ENCODE measurements around the gene MRPL36. TPM values are rescaled to one million over a fixed set of nuclear protein-coding genes. Genes with fewer than 3 reads are reported as not detected.

Gene MRPL36
- total RNA-seq, 1 experiment from 2014 or later: 79.9 TPM

DNA sequence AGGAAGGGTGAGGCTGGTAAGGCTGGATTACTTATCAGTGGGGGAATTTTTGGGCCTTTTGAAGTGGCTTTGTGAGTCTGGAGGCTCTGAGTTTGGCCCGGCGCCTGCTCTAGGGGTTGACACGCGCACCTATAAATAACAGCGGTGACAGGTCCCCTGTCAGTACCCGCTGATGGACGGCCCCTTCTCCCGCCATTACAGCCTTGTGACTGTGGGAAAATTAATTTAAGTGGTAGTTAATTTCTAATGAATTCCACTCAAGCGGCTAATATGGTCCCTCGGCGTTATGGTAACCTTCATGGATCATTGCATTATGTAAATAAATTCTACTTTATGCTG lies 16.5 kb downstream of the MRPL36 start:
- H3K4me3 ChIP-seq (ENCODE audit: low read depth in 2 of 2, low read length in 2 of 2): no peak overlapping the region
- no peak for ATAC-seq
- H3K36me3 ChIP-seq (ENCODE audit: control insufficient read depth, insufficient read depth, low read length): no peaks in the 10 kb centered on the region
- ChIA-PET CTCF (interaction anchor here (0.6 kb wide), 1 partner anchor 53 kb away, joined by 3 read pairs; no protein-coding TSS in a partner anchor), POLR2A (no interaction called here)
- intact Hi-C loops (cut with micrococcal nuclease; ENCODE audit: unreplicated experiment): no loop called here
- H3K27ac ChIP-seq (ENCODE audit: low read length): no peak overlapping the region
- no peaks in the 10 kb centered on the region for H3K4me1 ChIP-seq (ENCODE audit: control insufficient read depth, insufficient read depth, low read length)
- in situ Hi-C loops (cut with HindIII; ENCODE audit: low pct_unique_long_range_greater_than_20kb, low sequenced_read_pairs): no loop called here
- no peaks in the 10 kb centered on the region for H3K27me3 ChIP-seq (ENCODE audit: control insufficient read depth, insufficient read depth, low read length)
- no peak for TF ChIP-seq TCF7L2 (IDR thresholded peaks at IDR 0.05; ENCODE audit: low read depth, low read length)
- TF ChIP-seq, protein P1, sequence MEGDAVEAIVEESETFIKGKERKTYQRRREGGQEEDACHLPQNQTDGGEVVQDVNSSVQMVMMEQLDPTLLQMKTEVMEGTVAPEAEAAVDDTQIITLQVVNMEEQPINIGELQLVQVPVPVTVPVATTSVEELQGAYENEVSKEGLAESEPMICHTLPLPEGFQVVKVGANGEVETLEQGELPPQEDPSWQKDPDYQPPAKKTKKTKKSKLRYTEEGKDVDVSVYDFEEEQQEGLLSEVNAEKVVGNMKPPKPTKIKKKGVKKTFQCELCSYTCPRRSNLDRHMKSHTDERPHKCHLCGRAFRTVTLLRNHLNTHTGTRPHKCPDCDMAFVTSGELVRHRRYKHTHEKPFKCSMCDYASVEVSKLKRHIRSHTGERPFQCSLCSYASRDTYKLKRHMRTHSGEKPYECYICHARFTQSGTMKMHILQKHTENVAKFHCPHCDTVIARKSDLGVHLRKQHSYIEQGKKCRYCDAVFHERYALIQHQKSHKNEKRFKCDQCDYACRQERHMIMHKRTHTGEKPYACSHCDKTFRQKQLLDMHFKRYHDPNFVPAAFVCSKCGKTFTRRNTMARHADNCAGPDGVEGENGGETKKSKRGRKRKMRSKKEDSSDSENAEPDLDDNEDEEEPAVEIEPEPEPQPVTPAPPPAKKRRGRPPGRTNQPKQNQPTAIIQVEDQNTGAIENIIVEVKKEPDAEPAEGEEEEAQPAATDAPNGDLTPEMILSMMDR (IDR thresholded peaks at IDR 0.05): no peak
- no peaks in the 10 kb centered on the region for H3K9me3 ChIP-seq (ENCODE audit: control insufficient read depth, insufficient read depth, low read depth, low read length)
- no TSS peak for BruUV-seq (replicated peaks)
- DNase-seq (ENCODE audit: low read depth, low spot score): no peak

DNA sequence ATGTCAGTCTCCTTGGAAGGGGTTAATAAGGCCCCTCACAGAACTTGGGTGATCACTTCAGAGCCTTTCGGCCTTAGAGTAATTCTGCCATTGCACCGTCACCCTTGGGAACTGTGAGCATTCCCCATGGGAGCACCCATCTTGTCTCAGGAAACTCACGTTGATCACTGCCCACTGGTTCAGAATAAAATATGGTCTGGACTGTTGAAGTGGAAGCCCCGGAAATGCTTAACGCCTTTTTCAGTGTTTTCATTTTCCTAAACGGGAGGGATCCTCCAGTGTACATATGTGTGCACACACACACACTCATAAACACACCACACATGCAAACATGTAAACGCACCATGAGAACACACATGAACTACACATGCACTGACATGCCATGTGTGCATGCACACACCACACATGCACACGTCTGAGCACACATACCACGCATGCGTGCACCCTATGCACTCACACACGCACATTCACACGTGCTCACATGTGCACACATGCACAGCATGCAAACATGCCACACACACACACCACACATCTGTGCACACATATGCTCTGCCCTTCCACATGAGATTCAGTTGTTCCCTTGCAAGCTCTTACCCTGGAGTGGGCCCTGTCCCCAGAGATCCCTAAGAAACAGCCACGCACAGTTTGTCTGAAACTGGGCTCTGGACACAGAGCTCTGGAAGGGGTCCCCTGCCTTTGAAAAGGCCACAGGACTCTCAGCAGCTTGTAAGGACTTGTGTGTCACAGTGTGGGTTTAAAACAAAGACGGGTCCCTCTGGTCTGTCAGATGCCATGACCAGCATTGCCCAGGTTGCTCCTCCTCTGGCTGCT lies 17.0 kb downstream of the MRPL36 start:
- H3K27ac ChIP-seq (ENCODE audit: low read length): no peak overlapping the region
- no peaks in the 10 kb centered on the region for H3K36me3 ChIP-seq (ENCODE audit: control insufficient read depth, insufficient read depth, low read length)
- TF ChIP-seq, protein P2, sequence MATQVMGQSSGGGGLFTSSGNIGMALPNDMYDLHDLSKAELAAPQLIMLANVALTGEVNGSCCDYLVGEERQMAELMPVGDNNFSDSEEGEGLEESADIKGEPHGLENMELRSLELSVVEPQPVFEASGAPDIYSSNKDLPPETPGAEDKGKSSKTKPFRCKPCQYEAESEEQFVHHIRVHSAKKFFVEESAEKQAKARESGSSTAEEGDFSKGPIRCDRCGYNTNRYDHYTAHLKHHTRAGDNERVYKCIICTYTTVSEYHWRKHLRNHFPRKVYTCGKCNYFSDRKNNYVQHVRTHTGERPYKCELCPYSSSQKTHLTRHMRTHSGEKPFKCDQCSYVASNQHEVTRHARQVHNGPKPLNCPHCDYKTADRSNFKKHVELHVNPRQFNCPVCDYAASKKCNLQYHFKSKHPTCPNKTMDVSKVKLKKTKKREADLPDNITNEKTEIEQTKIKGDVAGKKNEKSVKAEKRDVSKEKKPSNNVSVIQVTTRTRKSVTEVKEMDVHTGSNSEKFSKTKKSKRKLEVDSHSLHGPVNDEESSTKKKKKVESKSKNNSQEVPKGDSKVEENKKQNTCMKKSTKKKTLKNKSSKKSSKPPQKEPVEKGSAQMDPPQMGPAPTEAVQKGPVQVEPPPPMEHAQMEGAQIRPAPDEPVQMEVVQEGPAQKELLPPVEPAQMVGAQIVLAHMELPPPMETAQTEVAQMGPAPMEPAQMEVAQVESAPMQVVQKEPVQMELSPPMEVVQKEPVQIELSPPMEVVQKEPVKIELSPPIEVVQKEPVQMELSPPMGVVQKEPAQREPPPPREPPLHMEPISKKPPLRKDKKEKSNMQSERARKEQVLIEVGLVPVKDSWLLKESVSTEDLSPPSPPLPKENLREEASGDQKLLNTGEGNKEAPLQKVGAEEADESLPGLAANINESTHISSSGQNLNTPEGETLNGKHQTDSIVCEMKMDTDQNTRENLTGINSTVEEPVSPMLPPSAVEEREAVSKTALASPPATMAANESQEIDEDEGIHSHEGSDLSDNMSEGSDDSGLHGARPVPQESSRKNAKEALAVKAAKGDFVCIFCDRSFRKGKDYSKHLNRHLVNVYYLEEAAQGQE (IDR thresholded peaks at IDR 0.05; ENCODE audit: insufficient read depth in 1 of 2, low read depth in 2 of 2, low read length in 1 of 2): no peak
- TF ChIP-seq SIN3A (IDR thresholded peaks at IDR 0.05; ENCODE audit: borderline replicate concordance, insufficient read depth, low read depth, low read length): no peak
- TF ChIP-seq TCF7L2 (IDR thresholded peaks at IDR 0.05; ENCODE audit: low read depth, low read length): no peak
- no peak for TF ChIP-seq POLR2AphosphoS5 (IDR thresholded peaks at IDR 0.05; ENCODE audit: low read depth, low read length)
- intact Hi-C loops (cut with micrococcal nuclease; ENCODE audit: unreplicated experiment) (no loop called here), in situ Hi-C loops (cut with HindIII; ENCODE audit: low pct_unique_long_range_greater_than_20kb, low sequenced_read_pairs) (no loop called here)
- POLR2A ChIA-PET: no interaction called here
- no peak overlapping the region for H3K4me3 ChIP-seq (ENCODE audit: low read depth in 2 of 2, low read length in 2 of 2)
- no peaks in the 10 kb centered on the region for H3K9me3 ChIP-seq (ENCODE audit: control insufficient read depth, insufficient read depth, low read depth, low read length)
- BruUV-seq (replicated peaks): no TSS peak
- ATAC-seq (no peak), DNase-seq (ENCODE audit: low read depth, low spot score) (no peak)
- CTCF ChIA-PET: no interaction called here
- no peaks in the 10 kb centered on the region for H3K4me1 ChIP-seq (ENCODE audit: control insufficient read depth, insufficient read depth, low read length)
- H3K27me3 ChIP-seq (ENCODE audit: control insufficient read depth, insufficient read depth, low read length): no peaks in the 10 kb centered on the region

DNA sequence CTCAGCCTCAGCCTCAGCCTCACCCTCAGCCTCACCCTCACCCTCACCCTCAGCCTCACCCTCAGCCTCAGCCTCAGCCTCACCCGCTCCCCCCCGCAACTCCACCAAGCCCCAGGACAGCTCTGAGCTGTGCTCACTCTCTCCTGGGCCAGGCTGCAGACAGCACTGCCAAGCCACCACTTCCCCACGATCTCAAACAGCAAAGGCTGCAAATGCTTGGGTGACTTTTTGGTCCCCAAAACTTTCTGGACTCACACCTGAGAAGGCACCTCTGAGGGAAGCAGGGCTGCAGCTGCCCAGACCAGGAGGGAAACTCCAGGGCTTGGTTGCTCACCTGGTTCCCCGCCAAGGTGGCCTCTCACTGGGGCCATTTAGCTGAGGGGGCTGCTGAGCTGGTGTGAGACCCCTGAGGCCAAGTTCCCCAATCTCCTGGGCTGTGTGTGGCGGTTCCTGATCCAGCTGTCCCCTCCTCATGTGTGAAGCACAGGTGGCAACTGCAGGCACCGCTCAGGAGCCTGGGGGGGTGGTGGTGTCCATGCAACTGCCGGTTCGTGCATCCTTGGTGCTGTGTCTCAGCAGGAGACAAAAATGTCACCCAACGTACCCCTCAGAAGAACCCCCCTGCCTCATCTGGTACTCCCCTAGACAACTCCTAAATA lies 17.8 kb downstream of the MRPL36 start:
- H3K27me3 ChIP-seq (ENCODE audit: control insufficient read depth, insufficient read depth, low read length): no peaks in the 10 kb centered on the region
- BruUV-seq (replicated peaks): no TSS peak
- ATAC-seq: no peak
- H3K4me1 ChIP-seq (ENCODE audit: control insufficient read depth, insufficient read depth, low read length): no peaks in the 10 kb centered on the region
- ChIA-PET CTCF (no interaction called here), POLR2A (no interaction called here)
- in situ Hi-C loops (cut with HindIII; ENCODE audit: low pct_unique_long_range_greater_than_20kb, low sequenced_read_pairs): no loop called here
- H3K9me3 ChIP-seq (ENCODE audit: control insufficient read depth, insufficient read depth, low read depth, low read length): no peaks in the 10 kb centered on the region
- DNase-seq (ENCODE audit: low read depth, low spot score): no peak
- intact Hi-C loops (cut with micrococcal nuclease; ENCODE audit: unreplicated experiment): no loop called here
- no peak overlapping the region for H3K4me3 ChIP-seq (ENCODE audit: low read depth in 2 of 2, low read length in 2 of 2)
- TF ChIP-seq, protein P1 (IDR thresholded peaks at IDR 0.05): no peak
- TF ChIP-seq SIN3A (IDR thresholded peaks at IDR 0.05; ENCODE audit: borderline replicate concordance, insufficient read depth, low read depth, low read length) (no peak), TCF7L2 (IDR thresholded peaks at IDR 0.05; ENCODE audit: low read depth, low read length) (no peak), POLR2AphosphoS5 (IDR thresholded peaks at IDR 0.05; ENCODE audit: low read depth, low read length) (no peak)
- TF ChIP-seq, protein P2 (IDR thresholded peaks at IDR 0.05; ENCODE audit: insufficient read depth in 1 of 2, low read depth in 2 of 2, low read length in 1 of 2): no peak
- no peaks in the 10 kb centered on the region for H3K36me3 ChIP-seq (ENCODE audit: control insufficient read depth, insufficient read depth, low read length)
- no peak overlapping the region for H3K27ac ChIP-seq (ENCODE audit: low read length)
